CD4-positive, alpha-beta memory T cell (primary cell): ENCODE results near the gene GOLGA6L1. TPM values are rescaled to one million over a fixed set of nuclear protein-coding genes. Genes with fewer than 3 reads are reported as not detected.
"Not testable (repeated sequence)": the region's sequence is repeated elsewhere in the genome, so short reads cannot be mapped to it uniquely, and the experiment has no call there.

Source experiments
- CTCF ChIA-PET: fragments of 350-600 bp; sonication (Branson Sonifier 250); formaldehyde crosslinking; loops from one replicate; lab custom pipeline; 2021; ENCODE audit warnings: inconsistent platforms; ENCODE audit not compliant: partially characterized antibody; lab: Charles Lee
- POLR2A ChIA-PET: fragments of 350-600 bp; sonication (Branson Sonifier 250); formaldehyde crosslinking; loops from one replicate; lab custom pipeline; 2021; ENCODE audit not compliant: partially characterized antibody; lab: Charles Lee
- DNase-seq, 5 donors: peaks; one replicate each; pipeline versions ENCODE4 v3.0.0 to v3.0.0-alpha.2; 2020 to 2022; ENCODE audit warnings: mixed read lengths in 1 of 5
- H3K27ac ChIP-seq: one replicate; pipeline ENCODE4 v1.7.0; 2013; ENCODE audit warnings: low read depth, low read length
- H3K27me3 ChIP-seq: 2 replicates; pipeline ENCODE4 v1.7.0; 2013; ENCODE audit warnings: mild to moderate bottlenecking, low read length, moderate library complexity; ENCODE audit not compliant: insufficient read depth
- H3K36me3 ChIP-seq: 2 replicates; pipeline ENCODE4 v1.7.0; 2013; ENCODE audit warnings: mild to moderate bottlenecking, low read length, moderate library complexity; ENCODE audit not compliant: insufficient read depth
- H3K4me1 ChIP-seq: 2 replicates; pipeline ENCODE4 v1.7.0; 2013; ENCODE audit warnings: mild to moderate bottlenecking, low read length, moderate library complexity; ENCODE audit not compliant: insufficient read depth
- H3K4me3 ChIP-seq, 2 donors: one replicate each; pipeline ENCODE4 v1.7.0; 2013; ENCODE audit warnings: low read length in 2 of 2, mild to moderate bottlenecking in 1 of 2
- H3K9me3 ChIP-seq, 2 donors: one replicate each; pipeline ENCODE4 v1.7.0; 2013; ENCODE audit warnings: low read length in 2 of 2, control low read depth in 1 of 2; ENCODE audit not compliant: control insufficient read depth in 1 of 2
- H3K27ac Mint-ChIP-seq, 7 donors: one replicate each; pipeline ENCODE4 v1.8.0; 2020 to 2021; ENCODE audit warnings: mixed read lengths in 7 of 7, mild to moderate bottlenecking in 6 of 7, inconsistent platforms in 3 of 7, moderate library complexity in 3 of 7
- H3K27me3 Mint-ChIP-seq, 2 donors: one replicate each; pipeline ENCODE4 v1.8.0; 2020 to 2021; ENCODE audit warnings: mixed read lengths in 2 of 2
- H3K36me3 Mint-ChIP-seq, 2 donors: one replicate each; pipeline ENCODE4 v1.8.0; 2020 to 2021; ENCODE audit warnings: mixed read lengths in 2 of 2, inconsistent platforms in 1 of 2, mild to moderate bottlenecking in 1 of 2
- H3K4me1 Mint-ChIP-seq, 4 donors: one replicate each; pipeline ENCODE4 v1.8.0; 2020 to 2021; ENCODE audit warnings: mixed read lengths in 4 of 4, mild to moderate bottlenecking in 1 of 4
- H3K4me3 Mint-ChIP-seq, 8 donors: one replicate each; pipeline ENCODE4 v1.8.0; 2020 to 2021; ENCODE audit warnings: mixed read lengths in 8 of 8, mild to moderate bottlenecking in 7 of 8, moderate library complexity in 6 of 8, inconsistent platforms in 3 of 8
- H3K9me3 Mint-ChIP-seq, 8 donors: one replicate each; pipeline ENCODE4 v1.8.0; 2020 to 2021; ENCODE audit warnings: mixed read lengths in 8 of 8, mild to moderate bottlenecking in 5 of 8, inconsistent platforms in 3 of 8, moderate library complexity in 1 of 8
- intact Hi-C: fragments of 100-400 bp; cut with micrococcal nuclease; formaldehyde crosslinking; loops from one replicate; pipeline ENCODE4 v1.15.1; 2023
- polyA plus RNA-seq, 2 donors: library from polyadenylated mRNA; unstranded; fragments of 300-500 nt; fragmentation: Illumina TruSeq; gene quantifications; one replicate each; pipeline ENCODE4 v1.2.3, GENCODE V29; 2021
- total RNA-seq, 2 experiments: library from RNA; stranded (reverse); gene quantifications; one replicate each; pipeline ENCODE4 v1.2.3, GENCODE V29; 2021

GOLGA6L1 gene
- total and polyA plus RNA-seq, 4 experiments from 2014 or later: not detected

DNA sequence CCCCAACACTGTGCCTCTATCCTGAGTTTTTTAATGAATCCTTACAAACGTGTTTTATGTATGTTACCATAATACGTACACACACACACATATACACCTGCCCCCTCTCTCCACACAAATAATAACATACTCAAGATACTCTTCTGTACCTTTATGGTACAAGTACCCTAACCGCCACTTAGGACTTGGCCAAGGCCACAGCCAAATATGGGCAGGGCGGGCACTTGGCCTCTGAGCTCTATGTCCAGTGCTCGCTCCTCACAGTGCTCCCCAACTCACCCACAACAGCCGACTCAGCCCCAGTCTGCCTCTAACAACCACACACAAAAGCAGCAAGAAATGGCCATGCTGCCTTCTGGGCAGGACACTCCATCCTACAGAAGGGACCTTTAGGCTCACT, 3.8 kb downstream of the GOLGA6L1 start:
- CTCF ChIA-PET, H3K9me3 ChIP-seq, H3K36me3 Mint-ChIP-seq, DNase-seq, H3K27ac ChIP-seq, H3K4me3 ChIP-seq, H3K4me1 Mint-ChIP-seq, H3K4me3 Mint-ChIP-seq, H3K27ac Mint-ChIP-seq, H3K4me1 ChIP-seq, H3K36me3 ChIP-seq, H3K27me3 ChIP-seq, H3K9me3 Mint-ChIP-seq, intact Hi-C loops, H3K27me3 Mint-ChIP-seq, POLR2A ChIA-PET: not testable (repeated sequence)

- POLR2A ChIA-PET: no interaction called here
- intact Hi-C loops: no loop called here
- H3K9me3 Mint-ChIP-seq: peaks cover 0 to 11% (median under 1%) of the 10 kb centered on the region in 8 donors
- Histone ChIP-seq H3K9me3 (no peaks in the 10 kb centered on the region), H3K27me3 (no peaks in the 10 kb centered on the region), H3K36me3 (no peaks in the 10 kb centered on the region), H3K4me1 (no peaks in the 10 kb centered on the region), H3K4me3 (no peak overlapping the region), H3K27ac (no peak overlapping the region)
- peaks cover 8 to 13% of the 10 kb centered on the region in 2 donors for H3K27me3 Mint-ChIP-seq
- CTCF ChIA-PET: no interaction called here
- no peaks in the 10 kb centered on the region for H3K4me1 Mint-ChIP-seq
- no peak for DNase-seq
- H3K4me3 Mint-ChIP-seq: no peak overlapping the region
- no peak overlapping the region for H3K27ac Mint-ChIP-seq
- H3K36me3 Mint-ChIP-seq: no peaks in the 10 kb centered on the region
Measured at GRCh38 chr15:23118208-23118607, 18.4 kb downstream of the GOLGA6L1 start.

DNA sequence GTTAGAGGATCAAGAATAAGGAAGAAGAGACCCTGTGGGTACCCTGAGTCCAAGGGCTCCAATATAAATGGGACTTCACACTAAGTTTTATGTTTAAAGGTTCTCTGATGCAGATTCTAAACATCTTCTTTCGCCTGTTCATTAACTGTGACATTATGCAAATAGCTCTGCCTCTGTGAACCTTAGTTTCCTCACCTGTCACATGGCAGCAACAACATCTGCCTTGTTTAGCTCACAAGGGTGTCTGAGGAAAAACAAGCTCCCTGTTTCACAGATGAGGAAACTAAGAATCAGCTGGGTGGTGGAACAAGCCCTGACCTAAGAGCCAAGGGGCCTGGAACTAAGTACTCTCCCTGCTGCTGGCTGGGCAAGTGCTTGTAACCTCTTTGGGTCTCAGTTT, 40.8 kb downstream of the GOLGA6L1 start:
- no peaks in the 10 kb centered on the region for H3K4me1 ChIP-seq
- Mint-ChIP-seq H3K27me3 (peaks cover 3% of the 10 kb centered on the region in 2 donors), H3K27ac (no peak overlapping the region), H3K4me3 (no peak overlapping the region), H3K9me3 (peaks cover 0 to 4% (median 0%) of the 10 kb centered on the region in 8 donors), H3K36me3 (no peaks in the 10 kb centered on the region), H3K4me1 (no peaks in the 10 kb centered on the region)
- H3K36me3 ChIP-seq: no peaks in the 10 kb centered on the region
- no peak overlapping the region for H3K27ac ChIP-seq
- ChIA-PET POLR2A (no interaction called here), CTCF (no interaction called here)
- no peaks in the 10 kb centered on the region for H3K9me3 ChIP-seq
- intact Hi-C loops: no loop called here
- no peaks in the 10 kb centered on the region for H3K27me3 ChIP-seq
- H3K4me3 ChIP-seq: no peak overlapping the region
- no peak for DNase-seq

GRCh38 chr15:23083115-23083514, 53.5 kb downstream of the GOLGA6L1 start:
- H3K36me3 ChIP-seq: no peaks in the 10 kb centered on the region
- ChIA-PET POLR2A (no interaction called here), CTCF (no interaction called here)
- no peaks in the 10 kb centered on the region for H3K9me3 Mint-ChIP-seq
- H3K4me3 Mint-ChIP-seq: no peak overlapping the region
- H3K27me3 Mint-ChIP-seq: peaks cover 0 to 5% of the 10 kb centered on the region in 2 donors
- no peaks in the 10 kb centered on the region for H3K27me3 ChIP-seq
- no peak overlapping the region for H3K27ac ChIP-seq
- no peaks in the 10 kb centered on the region for H3K36me3 Mint-ChIP-seq
- no peak overlapping the region for H3K4me3 ChIP-seq
- H3K27ac Mint-ChIP-seq: no peak overlapping the region
- H3K9me3 ChIP-seq: no peaks in the 10 kb centered on the region
- intact Hi-C loops: no loop called here
- DNase-seq: no peak
- no peaks in the 10 kb centered on the region for H3K4me1 Mint-ChIP-seq
- H3K4me1 ChIP-seq: no peaks in the 10 kb centered on the region

DNA sequence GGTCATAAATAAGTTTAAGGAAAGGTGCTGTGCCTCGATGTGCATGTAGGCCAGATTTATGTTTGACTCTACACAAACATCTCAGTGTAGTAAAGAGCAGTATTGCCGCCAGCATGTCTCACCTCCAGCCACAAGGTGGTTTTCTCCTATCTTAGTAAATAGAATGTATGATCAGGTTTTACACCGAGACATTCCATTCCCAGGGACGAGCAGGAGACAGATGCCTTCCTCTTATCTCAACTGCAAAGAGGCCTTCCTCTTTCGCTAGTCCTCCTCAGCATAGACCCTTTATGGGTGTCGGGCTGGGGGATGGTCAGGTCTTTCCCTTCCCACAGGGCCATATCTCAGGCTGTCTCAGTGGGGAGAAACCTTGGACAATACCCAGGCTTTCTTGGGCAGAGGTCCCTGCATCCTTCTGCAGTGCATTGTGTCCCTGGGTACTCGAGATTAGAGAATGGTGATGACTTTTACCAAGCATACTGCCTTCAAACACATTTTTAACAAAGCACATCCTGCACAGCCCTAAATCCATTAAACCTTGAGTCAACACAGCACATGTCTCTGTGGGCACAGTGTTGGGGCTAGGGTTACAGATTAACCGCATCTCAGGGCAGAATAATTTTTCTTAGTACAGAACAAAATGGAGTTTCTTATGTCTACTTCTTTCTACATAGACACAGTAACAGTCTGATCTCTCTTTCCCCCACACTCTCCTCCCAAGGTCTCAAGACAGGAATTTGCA, 54.5 kb downstream of the GOLGA6L1 start:
- H3K27me3 ChIP-seq, H3K27ac Mint-ChIP-seq, H3K9me3 Mint-ChIP-seq, H3K4me1 Mint-ChIP-seq, intact Hi-C loops, H3K36me3 ChIP-seq, H3K4me1 ChIP-seq, H3K4me3 Mint-ChIP-seq, H3K9me3 ChIP-seq, H3K27me3 Mint-ChIP-seq, H3K27ac ChIP-seq, POLR2A ChIA-PET, CTCF ChIA-PET, DNase-seq, H3K4me3 ChIP-seq, H3K36me3 Mint-ChIP-seq: not testable (repeated sequence)

GRCh38 chr15:23081271-23081670, 55.4 kb downstream of the GOLGA6L1 start:
- no peak overlapping the region for H3K27ac ChIP-seq
- POLR2A ChIA-PET: no interaction called here
- H3K4me1 Mint-ChIP-seq: no peaks in the 10 kb centered on the region
- no peaks in the 10 kb centered on the region for H3K9me3 ChIP-seq
- DNase-seq: no peak
- intact Hi-C loops: no loop called here
- H3K4me3 ChIP-seq: no peak overlapping the region
- no peaks in the 10 kb centered on the region for H3K36me3 ChIP-seq
- peaks cover 0 to 2% (median 0%) of the 10 kb centered on the region in 8 donors for H3K9me3 Mint-ChIP-seq
- CTCF ChIA-PET: no interaction called here
- H3K27me3 ChIP-seq: no peaks in the 10 kb centered on the region
- no peak overlapping the region for H3K4me3 Mint-ChIP-seq
- no peaks in the 10 kb centered on the region for H3K36me3 Mint-ChIP-seq
- H3K4me1 ChIP-seq: no peaks in the 10 kb centered on the region
- H3K27ac Mint-ChIP-seq: no peak overlapping the region
- peaks cover 0 to 5% of the 10 kb centered on the region in 2 donors for H3K27me3 Mint-ChIP-seq

DNA sequence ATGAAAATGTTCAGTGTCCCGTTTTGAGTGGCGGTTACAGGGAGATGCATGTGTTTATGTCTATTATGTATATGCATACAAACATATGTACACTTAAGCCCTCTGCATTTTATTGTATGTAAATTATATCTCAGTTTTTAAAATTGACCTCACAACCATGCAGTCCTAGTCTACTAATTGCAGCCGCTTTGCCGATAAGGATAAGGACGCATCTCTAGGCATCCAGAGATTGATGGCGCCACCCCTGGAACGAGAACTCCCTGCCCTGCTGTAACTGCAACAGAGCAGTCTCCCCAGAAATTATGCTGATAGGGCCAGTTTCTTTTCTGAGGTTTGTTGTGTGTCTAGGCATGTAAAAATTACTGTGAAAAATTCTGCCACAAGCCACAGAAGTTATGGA, 56.9 kb downstream of the GOLGA6L1 start:
- no peak for DNase-seq
- Histone ChIP-seq H3K27ac (no peak overlapping the region), H3K9me3 (no peaks in the 10 kb centered on the region), H3K36me3 (no peaks in the 10 kb centered on the region), H3K4me1 (no peaks in the 10 kb centered on the region), H3K4me3 (no peak overlapping the region), H3K27me3 (no peaks in the 10 kb centered on the region)
- POLR2A ChIA-PET: no interaction called here
- Mint-ChIP-seq H3K36me3 (no peaks in the 10 kb centered on the region), H3K9me3 (peaks cover 0 to 5% (median 0%) of the 10 kb centered on the region in 8 donors), H3K27me3 (peaks cover 0 to 5% of the 10 kb centered on the region in 2 donors), H3K4me3 (no peak overlapping the region), H3K27ac (peak overlapping the region in 1 of 7 donors; percentile 33), H3K4me1 (no peaks in the 10 kb centered on the region)
- CTCF ChIA-PET: no interaction called here
- intact Hi-C loops: no loop called here
